Testis (tissue), 2 donors: ENCODE measurements around the gene VPS36.
"Not testable (repeated sequence)": the region's sequence is repeated elsewhere in the genome, so short reads cannot be mapped to it uniquely, and the experiment has no call there.

Experiments used
- POLR2A ChIP-seq: fragments of 450-650 bp; IDR thresholded peaks from one replicate; pipeline ENCODE4 v1.6.1; 2017; ENCODE audit warnings: antibody characterized with exemption, mild to moderate bottlenecking, moderate library complexity
- TF ChIP-seq, protein P1 (sequence below), 3 experiments: fragments of 450-650 bp in 2 of 3; fragments of 200-600 bp in 1 of 3; sonication (generic) in 1 of 3; IDR thresholded peaks; one replicate each; pipeline ENCODE4 v1.5.1; 2016 to 2019; ENCODE audit warnings: antibody characterized with exemption in 3 of 3, mild to moderate bottlenecking in 2 of 3, moderate library complexity in 1 of 3

GRCh38 chr13:52407436-52407835 is 43.0 kb downstream of the VPS36 start:
- TF ChIP-seq POLR2A = not testable (repeated sequence)
- TF ChIP-seq, protein P1, sequence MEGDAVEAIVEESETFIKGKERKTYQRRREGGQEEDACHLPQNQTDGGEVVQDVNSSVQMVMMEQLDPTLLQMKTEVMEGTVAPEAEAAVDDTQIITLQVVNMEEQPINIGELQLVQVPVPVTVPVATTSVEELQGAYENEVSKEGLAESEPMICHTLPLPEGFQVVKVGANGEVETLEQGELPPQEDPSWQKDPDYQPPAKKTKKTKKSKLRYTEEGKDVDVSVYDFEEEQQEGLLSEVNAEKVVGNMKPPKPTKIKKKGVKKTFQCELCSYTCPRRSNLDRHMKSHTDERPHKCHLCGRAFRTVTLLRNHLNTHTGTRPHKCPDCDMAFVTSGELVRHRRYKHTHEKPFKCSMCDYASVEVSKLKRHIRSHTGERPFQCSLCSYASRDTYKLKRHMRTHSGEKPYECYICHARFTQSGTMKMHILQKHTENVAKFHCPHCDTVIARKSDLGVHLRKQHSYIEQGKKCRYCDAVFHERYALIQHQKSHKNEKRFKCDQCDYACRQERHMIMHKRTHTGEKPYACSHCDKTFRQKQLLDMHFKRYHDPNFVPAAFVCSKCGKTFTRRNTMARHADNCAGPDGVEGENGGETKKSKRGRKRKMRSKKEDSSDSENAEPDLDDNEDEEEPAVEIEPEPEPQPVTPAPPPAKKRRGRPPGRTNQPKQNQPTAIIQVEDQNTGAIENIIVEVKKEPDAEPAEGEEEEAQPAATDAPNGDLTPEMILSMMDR (IDR thresholded peaks at IDR 0.05) = not testable (repeated sequence)
